Measurements from ENCODE around the gene GPSM1. TPM values are rescaled to one million over a fixed set of nuclear protein-coding genes. Genes with fewer than 3 reads are reported as not detected.

Gene GPSM1
- total and polyA plus RNA-seq, 11 donors, result 24.1 to 80.2 (median 31.7) TPM

DNA sequence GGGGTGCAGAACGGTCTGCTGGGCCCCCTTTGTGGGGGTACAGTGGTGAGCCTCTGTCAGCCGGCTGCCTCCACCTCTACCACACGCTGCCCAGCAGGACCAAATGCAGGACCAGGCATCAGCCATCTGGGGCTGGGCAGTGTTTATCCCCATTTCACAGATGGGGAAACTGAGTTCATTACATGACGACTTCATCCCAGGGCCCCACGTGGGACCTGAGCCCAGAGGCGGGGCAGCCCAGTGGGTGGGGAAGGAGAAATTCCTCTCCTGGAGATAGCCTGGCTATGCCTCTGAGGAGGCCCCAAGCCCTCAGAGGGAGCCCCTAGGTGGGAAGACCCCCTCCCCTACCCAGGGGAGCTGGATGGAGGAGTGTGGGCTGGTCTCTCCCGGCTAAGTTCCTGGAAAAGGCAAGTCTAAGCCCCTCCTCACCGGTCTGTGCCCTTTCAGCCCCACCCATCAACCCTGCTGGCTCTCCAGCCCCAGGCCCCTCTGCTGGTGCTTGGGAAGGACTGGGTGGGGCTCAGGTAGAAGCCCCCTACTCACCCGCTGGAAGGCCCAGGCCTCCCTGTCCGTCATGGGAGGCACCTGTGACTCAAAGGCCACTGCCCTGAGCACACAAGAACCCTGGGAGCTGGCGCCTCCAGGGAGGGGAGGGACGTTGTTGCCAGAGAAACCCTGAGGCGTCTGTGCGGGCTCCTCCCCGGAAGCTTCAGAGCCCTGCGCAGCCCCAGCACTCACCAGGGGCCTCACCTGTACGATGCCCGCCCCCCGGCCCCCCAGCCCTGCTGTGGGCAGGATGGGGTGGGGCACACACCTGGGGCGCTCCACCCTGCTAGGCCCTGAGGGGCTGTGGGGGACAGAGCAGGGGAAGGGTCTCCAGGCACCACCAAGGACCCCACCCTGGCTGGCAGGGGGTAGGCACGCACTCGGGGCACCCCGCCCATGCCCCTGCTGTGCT, 16.0 kb upstream of the GPSM1 start:
- Histone ChIP-seq H3K4me3 (no peak overlapping the region), H3K9me3 (peaks cover 0 to 14% (median 3%) of the 10 kb centered on the region in 12 donors), H3K4me1 (no peaks in the 10 kb centered on the region), H3K36me3 (no peaks in the 10 kb centered on the region), H3K27me3 (peaks cover 0 to 18% (median 4%) of the 10 kb centered on the region in 9 donors), H3K27ac (no peak overlapping the region)
- WGBS, 4 donors, result 55 to 67% (median 62%) methylated on average over 10 to 23 of the region's 23 CpGs
- intact Hi-C loops (cut with DNase I), result loop anchor here in 3 of 10 donors (1.0 to 5.0 kb wide), 3 partner anchors 86 to 91 kb away; partner anchors contain the start of gene SNAPC4 (in 2 of the 3)
- DNase-seq, result no peak
- ATAC-seq, result no peak
- TF ChIP-seq, protein P1, sequence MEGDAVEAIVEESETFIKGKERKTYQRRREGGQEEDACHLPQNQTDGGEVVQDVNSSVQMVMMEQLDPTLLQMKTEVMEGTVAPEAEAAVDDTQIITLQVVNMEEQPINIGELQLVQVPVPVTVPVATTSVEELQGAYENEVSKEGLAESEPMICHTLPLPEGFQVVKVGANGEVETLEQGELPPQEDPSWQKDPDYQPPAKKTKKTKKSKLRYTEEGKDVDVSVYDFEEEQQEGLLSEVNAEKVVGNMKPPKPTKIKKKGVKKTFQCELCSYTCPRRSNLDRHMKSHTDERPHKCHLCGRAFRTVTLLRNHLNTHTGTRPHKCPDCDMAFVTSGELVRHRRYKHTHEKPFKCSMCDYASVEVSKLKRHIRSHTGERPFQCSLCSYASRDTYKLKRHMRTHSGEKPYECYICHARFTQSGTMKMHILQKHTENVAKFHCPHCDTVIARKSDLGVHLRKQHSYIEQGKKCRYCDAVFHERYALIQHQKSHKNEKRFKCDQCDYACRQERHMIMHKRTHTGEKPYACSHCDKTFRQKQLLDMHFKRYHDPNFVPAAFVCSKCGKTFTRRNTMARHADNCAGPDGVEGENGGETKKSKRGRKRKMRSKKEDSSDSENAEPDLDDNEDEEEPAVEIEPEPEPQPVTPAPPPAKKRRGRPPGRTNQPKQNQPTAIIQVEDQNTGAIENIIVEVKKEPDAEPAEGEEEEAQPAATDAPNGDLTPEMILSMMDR (IDR thresholded peaks at IDR 0.05), result no peak
- TF ChIP-seq POLR2A (IDR thresholded peaks at IDR 0.05), result no peak

- Histone ChIP-seq H3K4me1 (no peaks in the 10 kb centered on the region), H3K36me3 (no peaks in the 10 kb centered on the region), H3K9me3 (peaks cover 0 to 14% (median 3%) of the 10 kb centered on the region in 12 donors), H3K4me3 (no peak overlapping the region), H3K27ac (no peak overlapping the region), H3K27me3 (peaks cover 0 to 18% (median 4%) of the 10 kb centered on the region in 9 donors)
- no peak for TF ChIP-seq POLR2A (IDR thresholded peaks at IDR 0.05)
- TF ChIP-seq, protein P1 (IDR thresholded peaks at IDR 0.05), result no peak
- intact Hi-C loops (cut with DNase I), result loop anchor here in 3 of 10 donors (1.0 to 5.0 kb wide), 3 partner anchors 85 to 90 kb away; partner anchors contain the start of gene SNAPC4 (in 2 of the 3)
- ATAC-seq, result no peak
- no peak for DNase-seq
- 68 to 75% (median 71%) methylated on average over 8 to 10 of the region's 10 CpGs for WGBS, 4 donors
Observed at GRCh38 chr9:136312009-136312375, 15.3 kb upstream of the GPSM1 start.

DNA sequence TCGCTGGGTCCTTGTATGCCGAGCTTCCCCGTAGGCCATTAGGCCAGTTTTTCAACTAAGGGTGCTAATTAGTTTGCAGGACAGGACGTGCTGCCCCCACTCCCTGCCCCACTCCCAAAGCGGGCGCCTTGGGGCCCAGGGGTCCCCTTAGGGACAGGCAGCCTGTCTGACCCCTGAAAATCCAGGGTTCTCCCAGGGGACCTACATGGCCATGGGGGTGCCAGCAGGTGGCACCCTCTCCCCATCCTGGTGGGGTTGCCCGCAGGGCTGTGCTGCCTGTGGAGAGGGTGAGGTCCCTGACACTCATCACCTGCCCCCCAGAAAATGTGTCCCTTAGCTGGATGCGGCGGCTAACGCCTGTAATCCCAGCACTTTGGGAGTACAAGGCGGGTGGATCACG, 14.9 kb upstream of the GPSM1 start:
- intact Hi-C loops (cut with DNase I), result loop anchor here in 3 of 10 donors (1.0 to 5.0 kb wide), 3 partner anchors 85 to 90 kb away; partner anchors contain the start of gene SNAPC4 (in 2 of the 3)
- Histone ChIP-seq H3K27me3 (peaks cover 0 to 18% (median 4%) of the 10 kb centered on the region in 9 donors), H3K36me3 (no peaks in the 10 kb centered on the region), H3K9me3 (peaks cover 0 to 14% (median 3%) of the 10 kb centered on the region in 12 donors), H3K4me3 (no peak overlapping the region), H3K27ac (no peak overlapping the region), H3K4me1 (no peaks in the 10 kb centered on the region)
- 56 to 76% (median 63%) methylated on average over 11 to 12 of the region's 12 CpGs for WGBS, 4 donors
- DNase-seq (peak in 1 of 5 donors; percentile 62), ATAC-seq (peak in 3 of 4 donors; percentile 71 to 80 (median 80))
- no peak for TF ChIP-seq POLR2A (IDR thresholded peaks at IDR 0.05)
- TF ChIP-seq, protein P1 (IDR thresholded peaks at IDR 0.05), result peak; percentile 45 to 68 (median 60)
